GM21737 (cell line): ENCODE measurements around the gene PARP12.

Source experiments
- ATAC-seq: cut with Tn5 transposase; IDR thresholded peaks from one replicate; pipeline ENCODE4 v1.9.1; 2021; ENCODE audit warnings: mild to moderate bottlenecking, moderate library complexity; ENCODE audit not compliant: unreplicated experiment

The PARP12 gene

DNA sequence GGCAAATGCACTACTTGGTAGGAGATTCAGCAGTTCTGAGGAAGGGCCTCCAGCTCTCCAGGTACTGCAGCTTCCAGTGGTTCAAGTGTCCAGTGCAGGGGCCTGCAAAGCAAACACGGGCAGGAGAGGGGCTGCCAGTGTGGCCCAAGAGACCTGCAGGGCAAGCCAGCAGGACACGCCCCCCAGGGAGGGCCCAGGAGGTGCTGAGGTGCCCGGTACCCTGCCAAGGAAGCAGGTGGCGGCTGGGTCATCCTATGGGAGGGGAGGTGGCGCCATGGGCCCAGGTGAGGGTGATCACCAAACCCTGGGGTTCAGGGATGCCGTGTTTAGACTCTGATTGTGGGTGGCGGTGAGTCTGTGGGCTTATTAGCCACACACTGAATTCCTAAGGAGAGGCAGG, 45.7 kb downstream of the PARP12 start:
- no peak for ATAC-seq

DNA sequence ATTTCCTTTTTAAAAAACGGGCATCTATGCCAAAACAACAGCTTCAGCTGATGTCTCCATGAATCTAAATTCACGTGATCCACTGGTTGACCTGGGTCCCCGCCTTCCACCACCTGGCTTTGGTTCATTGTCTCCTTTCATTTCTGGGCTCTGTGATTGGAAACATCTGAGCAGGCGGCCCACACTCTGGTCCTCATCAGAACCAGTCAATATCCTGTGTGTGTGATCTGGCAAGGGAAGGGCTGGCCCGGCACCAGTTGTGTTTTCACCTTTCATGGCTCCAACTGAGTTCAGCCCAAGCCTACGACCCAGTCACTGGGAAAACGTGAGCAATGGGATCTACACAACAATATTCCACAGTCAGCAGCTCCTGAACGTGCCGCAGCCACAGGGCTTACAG, 46.2 kb downstream of the PARP12 start:
- no peak for ATAC-seq

DNA sequence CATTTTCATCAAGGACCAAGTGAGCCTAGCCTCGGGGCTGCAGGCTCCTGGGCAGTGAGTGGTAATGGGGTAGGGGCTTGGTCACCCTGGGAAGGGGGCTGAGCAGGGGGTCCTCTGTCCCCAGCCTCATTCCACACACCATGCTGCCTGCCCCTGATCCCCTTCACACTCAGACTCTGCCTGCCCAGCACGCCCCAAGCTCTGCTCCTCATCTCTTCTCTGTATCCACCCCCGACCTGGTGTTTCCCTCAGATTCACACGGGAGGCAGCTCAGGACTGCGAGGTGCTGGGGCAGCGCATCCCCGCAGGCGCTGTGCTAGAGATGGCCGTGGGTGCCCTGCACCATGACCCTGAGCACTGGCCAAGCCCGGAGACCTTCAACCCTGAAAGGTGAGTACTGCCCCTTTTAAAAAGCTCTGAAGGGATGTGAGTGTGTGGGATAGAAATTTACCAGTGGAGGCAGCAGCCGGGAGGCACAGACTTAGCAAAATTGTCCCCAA, 47.2 kb downstream of the PARP12 start:
- no peak for ATAC-seq

DNA sequence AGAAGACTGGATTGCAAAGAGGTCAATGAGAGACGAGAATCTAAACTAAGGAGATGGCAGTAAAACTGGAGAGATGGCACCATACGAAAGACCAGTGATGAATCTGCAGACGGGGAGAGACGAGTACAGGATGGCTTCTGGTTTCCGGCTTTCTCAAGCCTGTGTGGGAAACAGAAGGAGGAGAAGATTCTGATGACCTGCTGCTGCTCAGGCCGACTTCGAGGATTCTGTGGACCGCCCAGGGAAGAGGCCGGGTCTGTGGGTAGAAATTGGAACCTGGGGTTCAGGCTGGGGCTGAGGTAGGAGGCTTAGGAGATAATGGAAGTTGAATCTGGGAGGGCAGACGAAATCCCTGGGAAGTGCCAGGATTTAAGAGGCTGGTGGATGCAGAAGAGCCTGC, 48.6 kb downstream of the PARP12 start:
- ATAC-seq: no peak

DNA sequence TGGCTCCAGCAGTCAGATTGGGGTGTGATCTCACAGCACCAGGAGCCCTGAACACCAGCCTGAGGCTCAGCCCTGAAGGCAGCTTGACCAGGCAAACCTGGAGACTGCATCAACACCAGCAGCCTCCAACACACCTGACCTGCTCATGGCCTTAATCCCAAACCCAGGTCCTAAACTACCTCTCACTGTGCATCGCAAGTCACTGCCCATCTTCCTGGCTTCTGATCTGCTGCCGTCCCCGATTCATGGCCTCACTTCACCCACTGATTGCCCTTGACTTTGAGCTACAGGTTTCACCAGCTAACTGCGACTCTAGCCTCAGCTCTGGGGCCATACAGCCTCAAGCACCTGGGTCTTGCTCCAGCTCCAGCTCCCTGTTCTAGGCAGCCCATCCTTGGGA, 49.1 kb downstream of the PARP12 start:
- ATAC-seq: no peak

DNA sequence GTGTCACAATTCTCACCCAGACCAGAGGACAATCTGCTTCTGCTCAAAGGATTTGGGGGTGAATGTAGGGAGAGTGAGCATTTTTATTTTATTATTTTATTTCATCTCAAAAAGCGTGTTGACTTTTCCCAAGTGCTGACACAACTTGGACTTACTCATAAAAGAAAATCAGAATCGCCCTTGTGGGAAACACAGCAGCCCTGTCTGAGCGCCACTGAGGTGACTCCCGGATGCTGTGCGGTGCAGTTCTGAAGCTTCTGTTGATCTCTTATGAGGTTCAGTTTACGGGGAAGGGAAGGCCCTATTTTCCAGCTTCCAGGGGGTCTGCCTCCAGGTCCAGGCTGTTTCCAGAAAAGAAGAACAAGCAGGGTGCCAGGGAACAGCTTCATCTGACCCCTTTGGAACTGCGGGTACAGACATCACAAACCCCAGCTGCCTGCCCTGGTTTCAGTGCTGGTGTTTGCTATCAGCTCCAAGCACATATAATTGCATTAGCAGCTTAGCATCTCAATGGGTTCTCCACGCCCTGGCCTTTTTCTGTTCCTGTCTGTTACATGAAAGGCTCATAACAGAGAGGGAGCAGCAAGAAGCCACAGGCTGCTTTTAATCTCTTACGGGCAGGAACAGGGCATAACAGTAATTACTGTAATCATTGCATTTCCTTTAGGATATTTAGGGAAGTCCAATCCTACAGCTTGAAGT, 52.4 kb downstream of the PARP12 start:
- no peak for ATAC-seq

DNA sequence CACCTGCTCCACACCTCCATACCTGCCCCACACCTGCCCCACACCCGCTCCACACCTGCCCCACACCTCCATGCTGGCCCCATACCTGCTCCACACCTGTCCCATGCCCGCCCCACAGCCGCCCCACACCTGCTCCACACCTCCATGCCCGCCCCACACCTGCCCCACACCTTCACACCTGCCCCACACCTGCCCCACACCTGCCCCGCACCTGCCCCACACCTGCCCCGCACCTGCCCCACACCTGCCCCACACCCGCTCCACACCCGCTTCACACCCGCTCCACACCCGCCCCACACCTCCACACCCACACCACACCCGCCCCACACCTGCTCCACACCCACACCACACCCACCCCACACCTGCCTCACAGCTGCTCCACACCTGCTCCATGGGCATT, 53.0 kb downstream of the PARP12 start:
- no peak for ATAC-seq

DNA sequence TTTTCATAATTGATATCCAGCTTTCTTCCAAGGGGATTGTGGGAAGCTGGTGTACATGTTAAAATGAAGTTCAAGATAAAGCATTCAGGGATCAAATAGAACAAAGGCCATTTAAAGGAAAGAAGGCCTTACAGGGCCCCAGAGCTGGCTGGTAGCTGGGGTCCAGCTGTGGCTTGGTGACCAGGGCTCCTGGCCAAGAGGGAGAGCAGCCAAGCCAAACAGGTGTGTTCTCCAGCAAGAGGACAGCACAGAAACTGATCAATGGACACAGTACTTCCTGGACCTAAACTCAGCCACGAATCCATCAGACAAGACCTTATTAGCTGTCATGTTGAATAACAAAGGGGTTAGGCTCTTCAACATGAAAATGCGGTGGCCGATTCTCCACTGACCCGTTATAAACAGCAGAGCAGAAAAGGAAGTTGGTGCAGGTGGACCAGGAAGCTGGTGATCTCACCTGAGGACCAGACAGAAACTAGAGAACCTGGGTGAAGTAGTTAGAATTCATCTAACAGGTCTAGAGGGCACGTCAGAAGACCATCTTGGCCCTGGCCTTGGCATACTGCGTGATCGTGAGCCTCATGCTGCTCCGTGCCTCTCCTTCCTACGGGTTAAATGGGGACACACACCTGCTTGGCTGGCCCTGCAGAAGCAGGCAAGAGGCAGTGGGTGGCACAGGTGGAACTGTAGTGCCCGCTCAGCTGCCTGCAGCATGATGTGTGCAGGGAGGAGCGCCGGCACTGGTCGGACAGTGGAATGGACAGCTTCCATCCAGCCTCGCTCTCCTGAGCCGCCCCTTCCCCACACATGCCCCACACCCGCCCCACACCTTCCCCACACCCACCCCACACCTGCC, 53.8 kb downstream of the PARP12 start:
- ATAC-seq: no peak

DNA sequence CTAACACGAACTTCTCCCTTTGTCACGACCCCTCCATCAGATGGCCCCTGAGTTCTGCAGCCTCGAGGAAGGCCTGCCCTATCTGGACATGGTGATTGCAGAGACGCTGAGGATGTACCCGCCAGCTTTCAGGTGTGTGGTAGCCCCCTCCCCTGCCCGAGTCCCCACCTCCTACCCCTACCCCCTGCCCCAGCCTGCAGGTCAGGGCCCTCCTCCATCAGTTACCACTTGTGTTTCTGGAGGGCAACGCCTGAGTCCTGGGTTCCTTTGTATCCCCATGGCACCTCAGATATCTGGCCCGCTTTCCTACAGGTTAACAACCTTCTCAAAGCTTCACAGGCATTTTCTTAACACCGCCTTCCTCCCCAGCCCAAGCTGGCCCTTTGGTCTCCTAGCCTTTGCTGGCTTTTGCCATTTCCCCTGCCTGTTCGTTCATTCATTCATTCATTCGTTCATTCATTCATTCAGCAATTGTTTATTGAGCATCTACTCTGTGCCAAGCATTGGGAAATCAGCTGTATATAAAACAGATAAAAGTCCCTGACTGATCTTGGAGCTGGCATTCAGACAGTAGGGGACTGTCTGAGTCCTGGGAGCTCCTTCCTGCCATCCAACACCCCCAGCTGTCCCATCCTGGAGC, 55.6 kb downstream of the PARP12 start:
- ATAC-seq: no peak

DNA sequence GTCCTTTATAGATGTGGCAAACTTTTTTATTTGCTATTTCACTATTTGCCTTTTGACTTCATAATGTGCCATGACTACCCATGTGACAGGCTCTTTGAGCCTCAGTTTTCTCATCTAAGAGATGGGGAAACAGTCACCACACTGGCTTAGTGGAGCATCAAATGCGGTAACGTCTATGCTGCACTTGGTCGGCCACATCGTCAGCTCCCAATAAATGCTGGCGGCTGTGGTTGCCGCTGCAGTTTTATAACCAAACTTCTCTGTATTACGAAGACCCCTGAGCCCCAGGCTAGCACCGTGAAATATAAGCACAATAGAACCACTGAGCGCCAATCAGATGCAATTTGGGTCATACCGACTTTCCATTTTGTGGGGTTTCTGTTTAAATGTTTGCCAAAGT, 56.2 kb downstream of the PARP12 start:
- no peak for ATAC-seq

DNA sequence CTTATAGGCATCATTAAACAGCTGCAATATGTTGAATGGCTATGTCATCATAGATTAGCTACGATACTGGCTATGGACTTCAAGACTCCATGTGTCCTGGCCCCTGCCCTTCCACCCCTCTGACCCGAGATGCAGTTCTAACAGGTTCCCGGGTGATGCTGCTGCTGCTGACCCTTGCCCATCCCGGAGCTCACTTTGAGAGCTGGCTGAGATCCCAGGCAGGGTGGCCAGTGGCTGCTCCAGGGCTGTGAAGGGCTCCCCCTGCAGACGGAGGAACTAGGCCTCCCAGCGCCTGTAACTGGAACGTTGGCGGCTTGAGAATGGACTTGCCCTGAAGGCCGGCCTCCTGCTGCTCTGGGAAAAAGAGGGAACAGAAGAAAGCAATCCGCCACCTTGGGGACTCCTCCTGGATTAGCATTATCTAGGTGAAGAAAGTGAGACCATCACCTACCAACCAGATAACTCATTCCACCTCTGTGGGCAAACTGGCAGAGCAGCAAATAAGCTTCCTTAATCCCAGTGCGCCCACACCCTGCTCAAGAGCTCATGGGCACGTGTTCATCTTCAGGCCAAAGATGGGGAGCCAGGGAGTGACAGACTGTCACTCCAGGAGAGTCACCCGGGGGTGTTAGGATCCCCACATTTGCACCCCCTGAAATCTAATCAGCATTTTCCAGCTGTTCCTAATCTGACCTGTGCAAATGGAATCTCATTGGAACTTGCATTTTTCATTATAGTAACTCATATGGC, 56.8 kb downstream of the PARP12 start:
- ATAC-seq: no peak

DNA sequence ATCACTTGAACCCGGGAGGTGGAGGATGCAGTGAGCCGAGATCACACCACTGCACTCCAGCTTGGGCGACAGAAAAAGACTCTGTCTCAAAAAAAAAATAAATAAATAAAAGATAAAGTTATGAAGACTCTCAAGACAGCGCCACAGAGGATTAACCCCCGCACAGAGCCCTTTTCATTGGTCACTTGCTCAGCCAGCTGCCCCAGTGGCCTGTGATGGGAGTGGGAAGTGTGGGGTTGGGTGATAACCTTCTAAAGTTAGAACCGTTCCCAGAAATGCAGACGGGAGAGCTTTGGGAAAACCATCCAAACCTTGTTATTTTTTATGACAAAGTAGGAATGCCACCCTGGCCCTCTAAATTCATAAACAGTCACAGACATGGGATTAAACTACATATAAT, 57.4 kb downstream of the PARP12 start:
- no peak for ATAC-seq

DNA sequence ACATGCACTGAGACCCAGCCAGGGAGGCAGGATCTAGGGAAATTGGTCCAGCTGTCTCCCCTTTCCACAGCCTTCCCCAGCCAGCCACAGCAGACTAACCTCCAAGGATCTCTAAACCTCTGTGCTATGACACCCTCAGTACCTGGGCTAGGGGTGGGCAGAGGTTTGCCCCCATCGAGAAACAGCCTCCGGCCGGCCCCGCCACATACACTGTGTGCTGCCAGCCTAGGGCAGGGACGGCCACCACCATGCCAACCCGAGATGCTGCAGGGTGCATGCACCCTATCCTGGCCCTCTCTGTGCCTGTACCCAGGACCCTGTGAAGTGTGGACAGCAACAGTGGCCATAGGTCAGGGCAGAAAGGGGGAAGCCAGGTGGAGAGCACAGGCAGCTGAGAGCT, 58.1 kb downstream of the PARP12 start:
- no peak for ATAC-seq

DNA sequence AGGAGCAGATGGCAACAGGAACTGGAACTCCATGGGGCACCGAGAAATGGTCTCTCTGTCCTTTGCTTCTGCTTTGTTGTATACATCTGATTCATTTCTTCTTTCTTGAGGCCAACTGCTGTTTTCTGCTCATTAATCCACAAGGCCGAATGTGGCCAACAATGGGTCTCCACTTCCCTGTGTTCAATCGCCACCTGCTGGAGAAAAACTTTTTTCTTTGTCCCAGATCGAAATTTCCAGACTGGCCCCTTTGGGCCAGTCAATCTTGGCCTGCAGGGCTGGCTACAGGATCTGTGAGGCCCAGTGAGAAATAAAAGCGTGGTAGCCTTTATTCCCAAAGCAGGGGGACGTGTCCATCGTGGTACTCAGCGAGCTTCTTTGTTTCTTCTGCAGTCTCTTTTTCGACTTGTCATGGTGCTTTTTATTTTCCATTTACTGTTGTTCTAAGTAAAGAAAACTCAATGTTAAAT, 58.8 kb downstream of the PARP12 start:
- ATAC-seq: no peak

DNA sequence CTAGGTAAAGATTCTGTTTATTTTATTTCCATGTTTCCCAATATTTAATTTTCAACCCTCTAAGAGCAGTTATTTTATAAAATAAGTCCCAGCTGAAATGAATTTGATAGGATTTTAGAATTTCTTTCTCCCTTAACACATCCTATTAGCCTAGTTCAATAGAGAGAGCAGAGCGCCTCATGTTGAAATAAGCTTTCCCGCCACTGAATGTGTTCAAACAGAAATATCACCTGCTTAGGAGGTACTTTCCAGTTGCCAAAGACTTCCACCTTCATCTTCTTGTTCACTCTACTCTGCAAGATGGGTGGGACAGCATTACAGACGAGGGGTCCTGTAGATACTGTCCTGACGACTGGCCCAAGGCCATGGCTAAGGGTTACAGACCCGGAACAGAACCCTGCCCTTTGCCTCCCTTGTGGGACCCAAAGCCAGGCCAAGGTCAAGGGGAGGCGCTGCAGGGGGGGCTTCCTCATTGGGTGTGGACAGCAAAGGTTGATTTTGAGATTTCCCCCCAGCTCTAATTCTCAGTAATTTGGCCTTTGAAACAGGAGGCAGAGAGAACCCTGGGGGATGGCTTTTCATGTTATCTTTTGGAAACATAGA, 62.0 kb downstream of the PARP12 start:
- ATAC-seq: no peak

DNA sequence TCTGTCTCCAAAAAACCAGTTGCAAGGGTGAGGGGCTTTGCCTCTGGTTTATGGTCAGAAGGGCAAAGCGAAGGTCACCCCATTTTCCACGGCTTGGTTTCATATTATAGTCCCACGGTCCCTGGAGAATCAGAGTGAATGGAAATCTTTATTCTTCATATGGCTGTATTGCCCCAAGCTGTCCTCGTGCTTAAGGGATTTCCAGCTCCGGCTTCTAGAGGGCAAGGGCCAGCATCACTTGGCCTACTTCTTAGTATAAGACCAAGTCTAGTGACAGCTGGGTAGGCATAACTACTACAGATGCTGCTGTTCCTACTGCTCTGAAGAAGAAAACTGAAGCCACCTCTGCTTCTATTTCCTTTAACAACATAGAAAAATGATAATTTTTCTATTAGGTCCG, 63.2 kb downstream of the PARP12 start:
- no peak for ATAC-seq

DNA sequence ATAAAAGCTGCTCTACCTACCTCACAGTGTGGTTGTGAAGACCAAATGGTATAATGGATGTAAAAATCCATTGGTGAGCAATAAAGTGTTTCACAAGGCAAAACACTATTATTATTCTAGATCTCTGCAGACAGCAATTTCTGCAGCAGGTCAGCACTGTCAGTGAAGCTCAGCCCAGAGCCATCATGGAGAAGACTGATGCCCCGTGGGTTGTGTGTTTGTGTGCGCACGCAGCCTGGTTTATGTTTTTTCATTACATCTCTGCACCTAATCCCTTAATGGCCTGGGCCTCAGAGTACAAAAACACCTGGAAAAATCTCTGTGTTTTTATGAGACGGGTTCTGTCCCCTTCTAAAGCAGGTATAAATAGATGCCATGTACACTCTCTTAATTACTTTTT, 64.2 kb downstream of the PARP12 start:
- ATAC-seq: no peak

DNA sequence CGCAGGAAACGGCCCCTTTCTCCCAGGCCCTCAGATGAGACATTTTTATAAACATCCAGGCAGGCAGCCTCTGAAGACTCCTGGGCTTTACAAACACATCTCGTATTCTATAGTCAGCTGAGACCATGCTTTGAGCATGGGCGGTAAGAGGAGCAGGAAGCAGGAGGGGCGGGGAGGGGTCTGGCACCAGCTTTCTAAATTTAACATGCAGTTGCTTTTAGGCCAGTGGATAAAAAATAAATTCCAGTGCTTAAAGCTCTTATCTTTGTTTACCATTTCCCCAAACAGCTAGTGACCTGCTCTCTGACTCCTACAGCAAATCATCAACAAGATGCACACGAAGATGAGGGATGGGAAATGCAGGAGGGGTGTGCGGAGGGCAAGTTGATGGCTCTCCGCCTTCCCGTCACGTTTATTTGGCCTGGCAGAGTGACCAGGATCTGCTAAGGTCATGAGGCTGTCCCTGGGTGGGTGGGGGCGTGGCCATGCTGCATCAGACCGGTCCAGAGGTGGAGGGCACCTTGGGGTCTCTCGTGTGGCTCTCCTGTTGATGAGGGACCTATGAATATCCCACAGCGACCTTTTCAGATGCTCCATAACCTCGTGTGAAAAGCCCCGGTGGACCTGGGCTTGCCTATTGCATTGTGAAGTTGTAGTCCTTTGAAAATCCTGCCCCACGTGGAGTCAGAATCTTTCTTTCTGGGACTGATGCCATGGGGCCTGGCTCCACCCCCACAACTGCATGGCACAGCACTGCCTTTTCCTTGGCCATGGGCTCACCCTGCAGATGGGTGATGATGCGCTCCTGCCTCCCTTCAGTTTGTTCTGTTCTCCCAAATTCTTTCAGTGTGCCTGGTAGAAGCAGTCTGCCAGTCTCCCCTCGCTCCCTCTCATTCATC, 67.5 kb downstream of the PARP12 start:
- ATAC-seq: no peak

DNA sequence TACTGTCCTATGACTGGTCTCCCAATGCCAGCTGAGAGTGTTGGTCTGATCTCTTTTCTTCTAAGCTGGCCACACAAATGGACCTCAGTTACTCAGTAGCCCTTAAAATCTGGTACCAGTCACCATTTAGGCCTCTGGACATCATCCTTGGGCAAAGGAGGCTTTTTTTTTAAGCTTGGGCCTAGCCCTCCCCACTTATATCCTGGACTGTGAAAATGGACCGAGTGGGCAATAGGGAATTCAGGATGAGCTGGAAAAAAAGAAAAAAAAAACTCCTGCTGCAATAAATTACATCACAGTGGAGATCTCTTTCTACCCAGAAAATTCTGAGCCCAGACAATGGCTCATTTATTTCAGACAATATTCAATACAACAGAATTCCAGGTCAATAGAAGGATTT, 68.4 kb downstream of the PARP12 start:
- no peak for ATAC-seq

DNA sequence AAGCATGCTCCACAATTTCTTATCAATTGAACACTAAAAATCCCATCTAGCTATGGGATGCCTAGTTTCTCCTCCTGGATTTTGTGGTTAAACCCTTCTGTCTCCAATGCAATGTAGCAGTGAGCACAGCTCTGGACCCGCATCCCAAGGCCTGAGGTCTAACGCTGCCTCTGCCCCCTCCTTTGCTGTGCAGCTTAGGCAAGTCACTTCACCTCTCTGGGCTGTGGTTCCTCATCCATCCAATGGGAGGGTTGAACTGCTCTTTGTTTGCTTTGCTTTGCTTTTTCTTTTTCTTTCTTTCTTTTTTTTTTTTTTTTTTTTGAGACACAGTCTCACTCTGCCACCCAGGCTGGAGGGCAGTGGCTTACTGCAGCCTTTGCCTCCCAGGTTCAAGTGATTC, 69.2 kb downstream of the PARP12 start:
- no peak for ATAC-seq
